Activated CD4-positive, alpha-beta memory T cell treated with anti-CD3 and anti-CD28 coated beads, Interleukin-2, amount 10 ng/mL, durations not matched to agents 7 days and 5 days (primary cell): ENCODE results near the gene AJAP1. TPM values are rescaled to one million over a fixed set of nuclear protein-coding genes. Genes with fewer than 3 reads are reported as not detected.

Experiments
- CTCF ChIA-PET: fragments of 350-600 bp; sonication (Branson Sonifier 250); formaldehyde crosslinking; loops from one replicate; lab custom pipeline; 2021; ENCODE audit warnings: antibody characterized with exemption, inconsistent platforms; lab: Charles Lee
- POLR2A ChIA-PET: fragments of 350-600 bp; sonication (Branson Sonifier 250); formaldehyde crosslinking; loops from one replicate; lab custom pipeline; 2021; ENCODE audit warnings: antibody characterized with exemption; lab: Charles Lee
- DNase-seq: peaks from one replicate; pipeline ENCODE4 v3.0.0-alpha.2; 2020
- H3K27ac Mint-ChIP-seq: one replicate; pipeline ENCODE4 v1.8.0; 2021; ENCODE audit warnings: mild to moderate bottlenecking, mixed read lengths
- H3K27me3 Mint-ChIP-seq: one replicate; pipeline ENCODE4 v1.8.0; 2021; ENCODE audit warnings: mixed read lengths
- H3K36me3 Mint-ChIP-seq: one replicate; pipeline ENCODE4 v1.8.0; 2021; ENCODE audit warnings: low read depth, mixed read lengths
- H3K4me1 Mint-ChIP-seq: one replicate; pipeline ENCODE4 v1.8.0; 2021; ENCODE audit warnings: mixed read lengths
- H3K4me3 Mint-ChIP-seq: one replicate; pipeline ENCODE4 v1.8.0; 2021; ENCODE audit warnings: mild to moderate bottlenecking, mixed read lengths
- H3K9me3 Mint-ChIP-seq: one replicate; pipeline ENCODE4 v1.8.0; 2021; ENCODE audit warnings: mixed read lengths
- total RNA-seq, 2 experiments: library from RNA; stranded (reverse); gene quantifications; one replicate each; pipeline ENCODE4 v1.2.3, GENCODE V29; 2021

The AJAP1 gene
- total RNA-seq, 2 experiments from 2014 or later = not detected

DNA sequence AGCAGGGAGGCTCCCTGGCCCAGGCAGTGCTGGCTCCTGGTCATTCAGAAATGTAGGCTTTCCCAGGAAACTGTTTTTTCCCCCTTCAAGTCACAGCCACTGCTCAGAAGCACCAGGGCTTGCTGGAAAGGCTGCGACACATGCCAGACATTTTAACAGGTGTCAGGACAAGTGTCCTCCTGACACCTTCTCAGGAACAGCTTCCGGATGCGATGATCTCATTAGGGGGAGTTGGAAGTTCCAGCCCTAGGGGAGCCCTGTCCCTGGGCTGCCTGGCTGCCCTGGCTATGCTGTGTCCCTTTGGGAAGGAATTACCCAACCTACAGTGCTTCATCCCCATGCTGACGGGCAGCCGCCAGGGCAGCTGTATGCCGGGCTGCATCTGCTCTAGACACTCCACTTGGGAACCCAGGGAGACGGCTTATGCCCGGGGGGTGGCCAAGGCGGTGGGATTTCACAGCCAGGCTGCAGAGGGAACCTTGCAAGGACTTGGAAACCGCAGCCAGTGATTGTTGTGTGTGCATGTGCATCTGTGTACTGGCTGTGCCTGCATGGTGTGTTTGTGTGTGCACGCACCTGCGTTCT is 41.8 kb downstream of the AJAP1 start:
- DNase-seq = no peak
- Mint-ChIP-seq H3K36me3 (no peaks in the 10 kb centered on the region), H3K9me3 (no peaks in the 10 kb centered on the region), H3K27me3 (no peaks in the 10 kb centered on the region), H3K27ac (no peak overlapping the region), H3K4me1 (no peaks in the 10 kb centered on the region), H3K4me3 (no peak overlapping the region)
- CTCF ChIA-PET = no interaction called here
- POLR2A ChIA-PET = no interaction called here

DNA sequence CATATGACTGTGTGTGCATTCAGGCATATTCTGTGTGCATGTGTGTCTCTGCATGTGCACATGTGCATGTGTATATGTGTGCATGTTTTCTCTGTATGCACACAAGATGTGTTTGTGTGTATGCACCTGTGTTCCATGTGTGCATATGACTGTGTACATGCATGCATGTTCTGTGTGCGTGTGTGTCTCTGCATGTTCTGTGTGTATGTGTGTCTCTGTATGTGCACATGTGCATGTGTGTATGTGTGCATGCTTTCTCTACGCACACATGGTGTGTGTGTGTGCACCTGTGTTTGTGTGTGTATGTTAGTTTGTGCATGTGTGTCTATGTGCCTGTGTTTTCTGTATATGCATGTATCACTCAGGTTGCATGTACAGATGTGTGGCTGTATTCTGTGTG is 42.3 kb downstream of the AJAP1 start:
- Mint-ChIP-seq H3K4me3 (no peak overlapping the region), H3K27ac (no peak overlapping the region), H3K4me1 (no peaks in the 10 kb centered on the region), H3K36me3 (no peaks in the 10 kb centered on the region), H3K27me3 (no peaks in the 10 kb centered on the region), H3K9me3 (no peaks in the 10 kb centered on the region)
- DNase-seq = no peak
- POLR2A ChIA-PET = no interaction called here
- CTCF ChIA-PET = no interaction called here

DNA sequence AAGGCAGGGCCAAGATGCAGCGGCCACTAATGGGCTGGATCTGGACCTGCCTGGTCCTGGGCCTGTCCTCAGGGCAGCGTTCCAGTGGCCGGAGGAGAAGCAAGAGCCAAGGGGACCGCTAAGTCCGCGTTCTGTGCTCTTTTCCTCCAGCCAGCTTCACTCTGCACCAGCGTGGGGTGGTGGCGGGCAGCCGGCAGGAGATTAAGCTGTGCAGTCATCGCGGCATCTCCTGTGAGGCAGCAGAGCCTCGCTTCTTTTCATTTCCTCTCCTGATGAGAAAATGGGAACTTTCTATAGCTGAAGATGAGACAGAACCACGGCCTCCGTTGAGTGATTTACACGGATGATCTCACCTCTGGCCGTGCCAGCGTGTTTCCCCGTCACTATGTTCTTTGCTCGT is 43.4 kb downstream of the AJAP1 start:
- Mint-ChIP-seq H3K4me1 (no peaks in the 10 kb centered on the region), H3K4me3 (no peak overlapping the region), H3K9me3 (no peaks in the 10 kb centered on the region), H3K27ac (no peak overlapping the region), H3K36me3 (no peaks in the 10 kb centered on the region), H3K27me3 (no peaks in the 10 kb centered on the region)
- no peak for DNase-seq
- ChIA-PET CTCF (no interaction called here), POLR2A (no interaction called here)

DNA sequence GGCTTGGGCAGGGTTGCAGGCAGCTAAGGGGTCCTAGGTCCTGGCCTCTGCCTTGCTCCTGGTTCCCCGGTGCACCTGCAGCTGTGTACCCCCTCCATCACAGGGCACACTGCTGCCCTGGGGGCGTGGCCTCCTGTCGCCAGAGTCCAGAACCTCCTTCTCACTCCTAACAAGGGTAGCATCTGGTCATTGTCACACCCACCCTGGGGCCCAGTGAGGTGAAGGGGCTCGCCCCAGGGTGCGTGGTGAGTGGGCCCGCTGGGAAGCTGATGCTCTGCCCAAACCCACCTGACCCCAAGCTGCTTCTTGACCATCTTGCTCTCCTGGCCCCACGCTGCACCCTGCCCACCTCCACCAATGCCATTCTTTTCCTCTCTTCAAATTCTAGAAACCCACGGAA is 44.5 kb downstream of the AJAP1 start:
- H3K36me3 Mint-ChIP-seq = no peaks in the 10 kb centered on the region
- POLR2A ChIA-PET = no interaction called here

DNA sequence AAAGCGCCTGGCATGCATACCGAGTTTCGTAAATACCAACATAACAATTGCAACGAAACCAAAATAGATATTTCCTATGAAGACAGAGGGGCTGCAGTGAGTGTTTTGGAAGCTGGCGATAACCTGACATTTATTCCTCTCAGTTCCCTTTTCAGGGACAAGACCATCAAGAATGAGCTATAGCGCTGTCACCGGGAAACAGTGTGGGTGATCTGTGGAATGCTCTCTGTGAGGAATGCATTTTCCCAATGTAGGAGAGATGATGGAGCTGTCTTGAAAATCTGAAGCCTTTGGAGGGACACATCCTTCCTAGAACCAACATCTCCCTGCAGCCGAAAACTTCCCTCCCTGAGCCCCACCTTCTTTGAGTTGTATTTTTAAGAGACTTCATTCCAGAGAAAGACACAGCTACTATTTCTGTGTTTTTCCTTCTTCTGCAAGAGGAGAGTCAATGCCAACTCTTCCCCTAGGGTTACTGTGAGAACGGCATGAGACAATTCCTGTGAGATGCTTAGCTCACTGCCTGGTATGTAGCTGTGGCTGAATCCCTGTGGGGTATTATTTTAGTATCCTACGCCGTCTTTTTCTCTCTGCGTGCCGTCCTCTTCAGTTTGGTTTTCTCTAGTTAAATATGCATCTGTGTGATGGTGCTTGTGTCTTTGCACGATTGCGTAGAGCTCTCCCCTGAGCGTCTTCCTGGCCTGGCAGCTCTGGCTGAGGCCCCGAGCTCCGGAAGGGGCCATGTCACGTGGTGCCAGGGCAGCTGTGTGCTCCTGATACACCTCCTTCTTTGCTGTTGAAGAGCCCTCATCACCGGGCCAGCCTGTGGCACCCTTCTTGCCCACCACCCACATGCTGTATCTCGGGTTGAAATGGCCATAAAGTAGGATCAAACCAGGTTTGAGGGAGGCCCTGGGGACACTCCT is 45.2 kb downstream of the AJAP1 start:
- H3K36me3 Mint-ChIP-seq = no peaks in the 10 kb centered on the region
- DNase-seq = no peak
- H3K4me1 Mint-ChIP-seq = no peaks in the 10 kb centered on the region
- no peaks in the 10 kb centered on the region for H3K9me3 Mint-ChIP-seq
- no peaks in the 10 kb centered on the region for H3K27me3 Mint-ChIP-seq
- no peak overlapping the region for H3K27ac Mint-ChIP-seq
- no peak overlapping the region for H3K4me3 Mint-ChIP-seq
- ChIA-PET CTCF (no interaction called here), POLR2A (no interaction called here)

More for the DNA sequence above, 44.5 kb downstream of the AJAP1 start:
- no peak overlapping the region for H3K27ac Mint-ChIP-seq
- CTCF ChIA-PET = no interaction called here
- no peak overlapping the region for H3K4me3 Mint-ChIP-seq
- no peaks in the 10 kb centered on the region for H3K27me3 Mint-ChIP-seq
- no peaks in the 10 kb centered on the region for H3K9me3 Mint-ChIP-seq
- DNase-seq = no peak
- no peaks in the 10 kb centered on the region for H3K4me1 Mint-ChIP-seq

DNA sequence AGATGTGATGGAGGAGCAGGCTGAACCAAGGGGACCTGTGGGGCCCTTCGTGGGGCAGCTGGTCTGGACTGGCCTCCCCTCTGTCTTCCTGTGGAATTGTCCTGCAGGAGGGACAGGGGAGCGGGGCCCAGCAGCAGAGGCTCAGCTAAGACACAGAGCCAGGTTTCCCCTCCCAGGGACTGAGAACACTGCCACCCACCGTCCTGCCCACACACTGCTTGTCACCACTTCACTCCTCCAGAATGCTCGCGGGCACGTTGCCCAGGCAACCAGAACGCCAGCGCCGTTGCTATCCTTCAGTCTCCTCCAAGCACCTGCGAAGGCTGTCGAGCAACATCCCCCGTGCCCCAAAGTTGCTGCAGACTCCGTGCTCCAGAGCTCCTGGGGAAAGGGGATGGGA is 46.4 kb downstream of the AJAP1 start:
- no peak overlapping the region for H3K27ac Mint-ChIP-seq
- no peaks in the 10 kb centered on the region for H3K4me1 Mint-ChIP-seq
- H3K36me3 Mint-ChIP-seq = no peaks in the 10 kb centered on the region
- POLR2A ChIA-PET = no interaction called here
- no peak overlapping the region for H3K4me3 Mint-ChIP-seq
- no peak for DNase-seq
- no peaks in the 10 kb centered on the region for H3K27me3 Mint-ChIP-seq
- CTCF ChIA-PET = no interaction called here
- H3K9me3 Mint-ChIP-seq = no peaks in the 10 kb centered on the region

DNA sequence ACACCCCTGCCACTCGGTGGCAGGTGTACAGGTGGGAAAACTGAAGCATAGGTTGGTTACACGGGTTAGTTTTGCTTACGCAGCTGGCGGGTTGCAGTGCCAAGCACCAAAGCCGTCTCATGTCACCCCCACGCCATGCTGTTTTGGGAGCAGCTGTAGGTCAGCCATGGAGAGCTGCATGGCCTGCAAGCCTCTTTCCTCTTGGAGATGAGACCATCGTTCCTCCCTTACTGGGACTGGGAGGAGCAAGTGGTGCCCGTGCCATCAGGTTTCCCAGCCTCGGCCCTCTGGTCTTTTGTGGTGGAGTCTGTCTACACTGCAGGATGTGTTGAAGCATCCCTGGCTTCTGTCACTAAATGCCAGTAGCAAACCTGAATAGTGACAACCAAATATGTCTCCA is 46.9 kb downstream of the AJAP1 start:
- POLR2A ChIA-PET = no interaction called here

DNA sequence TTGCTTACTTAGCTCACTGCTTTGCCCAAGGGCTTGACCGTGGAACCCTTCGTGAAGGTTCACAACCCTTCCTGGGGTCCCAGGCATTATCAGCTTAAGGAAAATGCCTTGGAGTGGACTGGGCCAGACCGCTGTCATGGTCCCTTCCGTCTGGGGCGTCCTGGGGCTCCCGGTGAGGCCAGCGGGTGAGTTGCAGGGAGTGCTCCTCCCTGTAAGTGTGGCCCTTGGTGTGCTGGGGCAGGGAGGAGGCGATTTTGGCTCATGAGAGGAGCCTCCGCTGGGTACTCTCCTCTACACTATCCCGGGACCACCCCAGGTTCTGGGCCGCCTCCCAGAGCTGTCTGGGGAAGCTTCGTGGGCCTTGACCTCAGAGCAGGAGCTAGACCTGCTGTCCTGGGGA is 48.1 kb downstream of the AJAP1 start:
- Mint-ChIP-seq H3K27me3 (no peaks in the 10 kb centered on the region), H3K27ac (no peak overlapping the region), H3K36me3 (no peaks in the 10 kb centered on the region), H3K4me3 (no peak overlapping the region), H3K9me3 (no peaks in the 10 kb centered on the region), H3K4me1 (no peaks in the 10 kb centered on the region)
- ChIA-PET CTCF (no interaction called here), POLR2A (no interaction called here)
- no peak for DNase-seq

More for the DNA sequence above, 46.9 kb downstream of the AJAP1 start:
- Mint-ChIP-seq H3K27ac (no peak overlapping the region), H3K36me3 (no peaks in the 10 kb centered on the region), H3K9me3 (no peaks in the 10 kb centered on the region), H3K4me3 (no peak overlapping the region), H3K4me1 (no peaks in the 10 kb centered on the region), H3K27me3 (no peaks in the 10 kb centered on the region)
- no peak for DNase-seq
- CTCF ChIA-PET = no interaction called here

DNA sequence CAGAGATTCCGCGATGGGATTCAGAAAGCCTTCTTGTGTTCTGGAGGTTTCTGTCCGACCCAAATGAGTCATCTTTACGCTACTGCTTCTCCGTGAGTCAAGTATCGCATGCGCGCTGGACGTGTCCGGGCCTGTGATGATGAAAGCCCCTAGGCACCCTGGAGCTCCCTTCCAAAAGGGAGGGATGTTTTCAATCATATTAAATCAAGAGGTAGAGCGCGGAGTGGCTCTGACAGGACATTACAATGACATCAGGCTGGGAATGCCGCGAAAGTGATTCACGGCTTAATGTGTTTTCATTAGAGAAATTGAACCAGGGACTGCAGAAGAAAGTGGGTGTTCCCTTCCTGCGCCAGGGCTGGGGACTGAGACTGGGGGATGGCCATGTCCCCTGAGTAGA is 48.5 kb downstream of the AJAP1 start:
- no peaks in the 10 kb centered on the region for H3K4me1 Mint-ChIP-seq
- no peaks in the 10 kb centered on the region for H3K9me3 Mint-ChIP-seq
- DNase-seq = no peak
- no peak overlapping the region for H3K4me3 Mint-ChIP-seq
- H3K27ac Mint-ChIP-seq = no peak overlapping the region
- H3K27me3 Mint-ChIP-seq = no peaks in the 10 kb centered on the region
- ChIA-PET POLR2A (no interaction called here), CTCF (no interaction called here)
- H3K36me3 Mint-ChIP-seq = no peaks in the 10 kb centered on the region

DNA sequence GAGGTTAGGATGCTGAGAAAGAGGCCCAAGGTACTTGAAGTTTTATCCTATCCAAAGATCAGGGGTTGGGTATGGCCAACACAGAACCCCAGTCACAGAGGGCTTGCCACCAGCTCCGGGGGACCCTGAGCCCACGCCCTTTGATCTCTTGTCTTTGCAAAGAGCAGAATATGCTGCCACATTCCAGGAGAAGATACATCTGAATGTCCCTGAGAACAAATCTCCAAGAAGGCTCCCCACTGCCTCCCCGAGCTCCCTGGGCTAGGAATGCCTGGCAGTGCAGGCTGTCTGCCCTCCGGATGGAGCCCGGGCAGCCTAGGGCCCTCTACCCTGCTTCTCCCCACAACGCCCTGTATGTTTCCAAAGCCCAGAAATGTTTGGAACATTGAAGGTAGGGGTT is 49.2 kb downstream of the AJAP1 start:
- Mint-ChIP-seq H3K27ac (no peak overlapping the region), H3K27me3 (no peaks in the 10 kb centered on the region), H3K36me3 (no peaks in the 10 kb centered on the region), H3K4me3 (no peak overlapping the region), H3K4me1 (no peaks in the 10 kb centered on the region), H3K9me3 (no peaks in the 10 kb centered on the region)
- no peak for DNase-seq
- CTCF ChIA-PET = no interaction called here
- POLR2A ChIA-PET = no interaction called here

DNA sequence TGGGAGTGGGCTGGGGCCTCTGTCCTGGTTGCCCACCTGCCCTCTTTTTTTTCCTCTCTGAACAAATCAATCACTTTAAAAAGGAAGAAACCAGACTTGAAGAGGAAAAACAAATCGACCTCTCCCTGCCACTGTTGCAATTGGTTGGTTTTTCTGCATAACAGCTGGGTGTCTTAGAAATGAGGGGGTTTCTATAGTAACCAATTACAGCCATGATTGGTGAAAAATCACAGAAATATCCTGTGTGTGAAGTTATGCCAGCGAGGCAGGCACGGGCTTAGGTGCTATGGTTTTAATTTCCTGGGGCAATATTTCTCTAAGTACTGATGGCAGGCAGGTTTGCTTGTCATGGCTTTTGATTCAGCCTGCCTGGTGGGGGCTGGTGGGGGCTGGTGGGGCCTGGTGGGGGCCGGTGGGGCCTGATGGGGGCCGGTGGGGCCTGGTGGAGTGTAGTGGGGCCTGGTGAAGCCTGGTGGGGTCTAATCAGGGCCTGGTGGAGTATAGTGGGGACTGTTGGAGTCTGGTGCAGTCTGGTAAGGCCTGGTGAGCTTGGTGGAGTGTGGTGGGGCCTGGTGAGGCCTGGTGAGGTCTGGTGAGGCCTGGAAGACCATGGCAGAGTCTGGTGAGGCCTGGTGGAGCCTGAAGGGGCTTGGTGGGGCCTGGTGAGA is 54.6 kb downstream of the AJAP1 start:
- Mint-ChIP-seq H3K4me3 (no peak overlapping the region), H3K9me3 (no peaks in the 10 kb centered on the region), H3K27me3 (peaks cover 15% of the 10 kb centered on the region), H3K4me1 (no peaks in the 10 kb centered on the region), H3K36me3 (no peaks in the 10 kb centered on the region), H3K27ac (no peak overlapping the region)
- ChIA-PET CTCF (no interaction called here), POLR2A (no interaction called here)
- DNase-seq = no peak

DNA sequence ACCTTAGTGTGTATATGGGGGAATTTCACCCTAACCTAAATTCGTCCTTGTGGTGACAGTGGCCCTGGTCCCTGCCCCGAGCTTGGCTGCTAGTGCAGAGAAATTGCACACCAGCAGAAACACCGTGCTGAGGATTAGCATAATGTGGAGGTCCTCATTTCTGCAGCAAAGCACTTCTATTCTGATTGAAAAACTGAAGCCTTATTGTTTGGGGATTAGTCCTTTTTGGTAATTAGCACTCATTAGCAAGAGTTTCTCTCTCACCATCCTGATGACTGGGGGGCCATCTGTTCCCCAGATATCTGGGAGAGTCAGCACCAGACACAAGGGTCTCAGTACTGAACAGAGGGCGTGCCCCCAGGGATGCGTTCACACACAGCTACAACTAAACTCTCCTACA is 55.2 kb downstream of the AJAP1 start:
- Mint-ChIP-seq H3K27ac (no peak overlapping the region), H3K36me3 (no peaks in the 10 kb centered on the region), H3K9me3 (no peaks in the 10 kb centered on the region), H3K4me3 (no peak overlapping the region), H3K27me3 (peaks cover 15% of the 10 kb centered on the region), H3K4me1 (no peaks in the 10 kb centered on the region)
- DNase-seq = no peak
- CTCF ChIA-PET = no interaction called here
- POLR2A ChIA-PET = no interaction called here

DNA sequence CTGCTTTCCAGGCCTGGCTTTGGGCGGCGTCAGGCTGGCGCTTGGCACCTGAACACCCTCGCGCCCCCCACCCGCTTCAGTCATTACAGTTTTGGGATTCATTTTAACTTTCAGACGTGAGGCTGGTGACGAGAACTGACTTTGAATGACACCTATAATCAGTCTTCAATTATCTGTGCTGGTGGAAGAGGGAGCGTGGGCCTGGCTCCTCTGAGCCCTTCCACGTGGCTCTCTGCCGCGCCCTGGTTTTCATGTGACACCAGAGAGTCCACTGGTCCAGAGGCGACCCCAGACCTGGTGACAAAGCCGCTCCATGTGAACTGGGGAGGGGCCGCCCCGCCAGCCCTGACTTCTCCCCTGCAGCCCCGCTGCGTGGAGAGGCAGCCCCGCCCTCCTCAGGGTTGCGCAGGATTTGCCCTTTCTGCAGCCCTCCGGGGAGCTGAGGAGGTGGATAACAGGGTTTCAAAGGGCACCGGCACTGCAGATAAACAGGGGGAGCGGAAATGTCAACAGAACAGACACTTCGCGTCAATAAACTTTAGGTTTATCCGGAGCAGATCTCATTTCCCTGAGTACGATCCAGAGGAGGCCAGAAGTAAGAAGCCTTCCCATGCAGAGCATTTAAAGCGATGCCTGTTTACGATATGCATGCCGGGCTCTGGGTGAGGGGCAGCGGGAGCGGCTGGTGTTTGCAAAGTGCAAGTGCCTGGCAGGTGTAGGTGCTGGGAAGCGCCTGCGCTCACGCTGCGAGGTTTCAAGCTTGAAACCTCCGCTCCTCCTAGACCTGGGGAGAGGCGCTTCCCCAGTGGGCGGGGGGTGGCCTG is 56.4 kb downstream of the AJAP1 start:
- Mint-ChIP-seq H3K27ac (no peak overlapping the region), H3K4me3 (no peak overlapping the region), H3K4me1 (no peaks in the 10 kb centered on the region), H3K36me3 (no peaks in the 10 kb centered on the region), H3K9me3 (no peaks in the 10 kb centered on the region), H3K27me3 (peaks cover 15% of the 10 kb centered on the region)
- DNase-seq = no peak
- CTCF ChIA-PET = no interaction called here
- POLR2A ChIA-PET = no interaction called here
